B cell (primary cell): ENCODE data around the gene ABCB1. TPM values are rescaled to one million over a fixed set of nuclear protein-coding genes. Genes with fewer than 3 reads are reported as not detected.
"Not testable (repeated sequence)": the region's sequence is repeated elsewhere in the genome, so short reads cannot be mapped to it uniquely, and the experiment has no call there.

ENCODE experiments used
- ATAC-seq: fragments of 200-7000 bp; cut with Tn5 transposase; one replicate; pipeline ENCODE4 v1.10.0; 2021; ENCODE audit warnings: low read depth, mild to moderate bottlenecking, moderate number of reproducible peaks, moderate library complexity
- CTCF ChIA-PET: fragments of 350-600 bp; sonication (Branson Sonifier 250); formaldehyde crosslinking; loops from one replicate; lab custom pipeline; 2021; ENCODE audit warnings: antibody characterized with exemption, inconsistent platforms; lab: Charles Lee
- POLR2A ChIA-PET: fragments of 350-600 bp; sonication (Branson Sonifier 250); formaldehyde crosslinking; loops from one replicate; lab custom pipeline; 2021; ENCODE audit warnings: antibody characterized with exemption; lab: Charles Lee
- DNase-seq: peaks from one replicate; pipeline ENCODE4 v3.0.0; 2013
- H2AFZ ChIP-seq: 2 replicates; pipeline ENCODE4 v1.6.1; 2012; ENCODE audit warnings: mild to moderate bottlenecking, low read depth, low read length; ENCODE audit not compliant: insufficient read depth, poor library complexity, severe bottlenecking
- H3K27ac ChIP-seq, 2 donors: 1 replicate in 1 of 2; 2 replicates in 1 of 2; pipeline ENCODE4 v1.5.1; 2012 to 2013; ENCODE audit warnings: low read length in 2 of 2, mild to moderate bottlenecking in 2 of 2, moderate library complexity in 1 of 2
- H3K27me3 ChIP-seq, 4 experiments: fragments of 200-600 bp in 1 of 4; sonication (generic) in 1 of 4; replicated peaks in 1 of 4; 1 replicate in 2 of 4; 2 replicates in 2 of 4; pipeline versions ENCODE4 v1.6.1 to v1.7.0; 2013 to 2016; ENCODE audit warnings: low read length in 3 of 4, mild to moderate bottlenecking in 2 of 4, mixed read lengths in 1 of 4, moderate library complexity in 1 of 4; ENCODE audit not compliant: insufficient read depth in 4 of 4, control insufficient read depth in 3 of 4; ENCODE audit errors: control extremely low read depth in 1 of 4
- H3K36me3 ChIP-seq, 2 experiments: replicated peaks in 1 of 2; 1 replicate in 1 of 2; 2 replicates in 1 of 2; pipeline versions ENCODE4 v1.6.1 to v1.7.1; 2013; ENCODE audit warnings: low read length in 1 of 2; ENCODE audit not compliant: insufficient read depth in 2 of 2, control insufficient read depth in 1 of 2; ENCODE audit errors: control extremely low read depth in 1 of 2, extremely low read depth in 1 of 2
- H3K4me1 ChIP-seq, 2 donors: fragments of 200-600 bp in 1 of 2; sonication (generic) in 1 of 2; 1 replicate in 1 of 2; 2 replicates in 1 of 2; pipeline versions ENCODE4 v1.5.1 to v1.6.1; 2013 to 2017; ENCODE audit warnings: low read length in 2 of 2; ENCODE audit not compliant: control insufficient read depth in 2 of 2, insufficient read depth in 2 of 2
- H3K4me2 ChIP-seq: replicated peaks from 2 replicates; pipeline ENCODE3; 2012; ENCODE audit warnings: mild to moderate bottlenecking, low read depth, low read length; ENCODE audit not compliant: poor library complexity, severe bottlenecking
- H3K4me3 ChIP-seq, 5 experiments: fragments of 200-600 bp in 1 of 5; sonication (generic) in 1 of 5; 1 replicate in 3 of 5; 2 replicates in 2 of 5; pipeline versions ENCODE4 v1.5.1 to v1.7.0; 2011 to 2016; ENCODE audit warnings: low read length in 4 of 5, mild to moderate bottlenecking in 4 of 5, low read depth in 2 of 5, control low read depth in 1 of 5, moderate library complexity in 1 of 5; ENCODE audit not compliant: insufficient read depth in 1 of 5; ENCODE audit errors: control extremely low read depth in 1 of 5, extremely low read depth in 1 of 5
- H3K79me2 ChIP-seq: fragments of 200-600 bp; sonication (generic); one replicate; pipeline ENCODE4 v1.6.0; 2016; ENCODE audit warnings: low read length; ENCODE audit not compliant: control insufficient read depth, insufficient read depth
- H3K9ac ChIP-seq: fragments of 200-600 bp; sonication (generic); 2 replicates; pipeline ENCODE4 v1.6.1; 2017; ENCODE audit warnings: mild to moderate bottlenecking, low read length, moderate library complexity
- H3K9me3 ChIP-seq, 3 donors: one replicate each; pipeline versions ENCODE4 v1.6.1 to v1.7.1; 2013; ENCODE audit warnings: low read length in 2 of 3; ENCODE audit not compliant: control insufficient read depth in 2 of 3, insufficient read depth in 1 of 3; ENCODE audit errors: control extremely low read depth in 1 of 3
- H4K20me1 ChIP-seq: 2 replicates; pipeline ENCODE4 v1.6.0; 2012; ENCODE audit warnings: mild to moderate bottlenecking, low read length; ENCODE audit not compliant: insufficient read depth, control insufficient read depth, poor library complexity, severe bottlenecking
- H3K27ac Mint-ChIP-seq: one replicate; pipeline ENCODE4 v1.8.0; 2021; ENCODE audit warnings: mixed read lengths
- H3K27me3 Mint-ChIP-seq: one replicate; pipeline ENCODE4 v1.8.0; 2021; ENCODE audit warnings: mixed read lengths
- H3K4me1 Mint-ChIP-seq: one replicate; pipeline ENCODE4 v1.8.0; 2021; ENCODE audit warnings: mixed read lengths
- H3K4me3 Mint-ChIP-seq: one replicate; pipeline ENCODE4 v1.8.0; 2021; ENCODE audit warnings: mixed read lengths
- H3K9me3 Mint-ChIP-seq: one replicate; pipeline ENCODE4 v1.8.0; 2022; ENCODE audit warnings: mixed read lengths; ENCODE audit not compliant: insufficient read depth
- CTCF ChIP-seq: fragments of 200-600 bp; IDR thresholded peaks from one replicate; pipeline ENCODE4 v1.8.0; 2022; ENCODE audit warnings: antibody characterized with exemption, mild to moderate bottlenecking
- EZH2 ChIP-seq: IDR thresholded peaks from 2 replicates; pipeline ENCODE4 v1.6.1; 2012; ENCODE audit warnings: borderline replicate concordance, low read depth, mild to moderate bottlenecking, moderate library complexity, low read length; ENCODE audit not compliant: insufficient read depth, poor library complexity, severe bottlenecking
- WGBS: methylation state at CpG from one replicate; pipeline ENCODE4 v1.1.5; 2013; ENCODE audit warnings: missing lambda C conversion rate; ENCODE audit not compliant: insufficient coverage; 5-methylcytosine and 5-hydroxymethylcytosine counted together
- intact Hi-C: fragments of 100-400 bp; cut with micrococcal nuclease; formaldehyde crosslinking; loops from one replicate; pipeline ENCODE4 v1.10.0; 2022
- polyA plus RNA-seq: library from polyadenylated mRNA; depleted of rRNA; stranded (reverse); fragments of >200 nt; gene quantifications from 2 replicates; pipeline ENCODE4 v1.2.3, GENCODE V29; 2012
- total RNA-seq, 2 donors: library from RNA; stranded (reverse); fragments of 120-200 nt in 1 of 2; gene quantifications; 1 replicate in 1 of 2; 2 replicates in 1 of 2; pipeline versions ENCODE4 v1.2.3 to v1.2.4, GENCODE V29; 2013 to 2022

The ABCB1 gene
- total and polyA plus RNA-seq, 2 donors (not counting 1 experiment from before 2014, with no cell fraction given): 8.5 to 21.7 TPM

- ATAC-seq (no peak), DNase-seq (no peak)
- Mint-ChIP-seq H3K27ac (peak overlapping the region; percentile 54), H3K27me3 (no peaks in the 10 kb centered on the region), H3K4me1 (peaks cover 55% of the 10 kb centered on the region), H3K9me3 (no peaks in the 10 kb centered on the region), H3K4me3 (peak overlapping the region; percentile 2)
- H3K27ac ChIP-seq: peak overlapping the region in 1 of 2 donors; percentile 87
- 81% methylated on average over 2 of the region's 2 CpGs for WGBS
- no peak overlapping the region for H3K4me3 ChIP-seq
- peaks cover 25 to 43% of the 10 kb centered on the region in 2 donors for H3K4me1 ChIP-seq
- H3K79me2 ChIP-seq: peaks cover 19% of the 10 kb centered on the region
- no peak overlapping the region for H2AFZ ChIP-seq
- ChIA-PET CTCF (no interaction called here), POLR2A (no interaction called here)
- H3K9me3 ChIP-seq: no peaks in the 10 kb centered on the region
- peak overlapping the region; percentile 87 for H3K4me2 ChIP-seq
- TF ChIP-seq EZH2 (no peak), CTCF (no peak)
- no peaks in the 10 kb centered on the region for H4K20me1 ChIP-seq
- intact Hi-C loops: loop anchor here (10.0 kb wide), 2 partner anchors 92 to 318 kb away; partner anchors contain the start of gene DMTF1
- H3K9ac ChIP-seq: no peak overlapping the region
- peaks cover 1 to 6% of the 10 kb centered on the region in 2 experiments for H3K36me3 ChIP-seq
- H3K27me3 ChIP-seq: no peaks in the 10 kb centered on the region
Measured at GRCh38 chr7:87473192-87473591, 127.5 kb downstream of the ABCB1 start.

- H3K4me3 ChIP-seq: no peak overlapping the region
- no peak for ATAC-seq
- H3K27me3 Mint-ChIP-seq: no peaks in the 10 kb centered on the region
- peaks cover 1 to 6% of the 10 kb centered on the region in 2 experiments for H3K36me3 ChIP-seq
- peaks cover 10% of the 10 kb centered on the region for H3K79me2 ChIP-seq
- H3K27me3 ChIP-seq: no peaks in the 10 kb centered on the region
- TF ChIP-seq EZH2 (no peak), CTCF (no peak)
- peaks cover 62% of the 10 kb centered on the region for H3K4me1 Mint-ChIP-seq
- peaks cover 20 to 34% of the 10 kb centered on the region in 2 donors for H3K4me1 ChIP-seq
- no peak overlapping the region for H3K27ac Mint-ChIP-seq
- DNase-seq: no peak
- H3K4me3 Mint-ChIP-seq: no peak overlapping the region
- peak overlapping the region in 1 of 2 donors; percentile 46 for H3K27ac ChIP-seq
- CTCF ChIA-PET: no interaction called here
- H3K4me2 ChIP-seq: no peak overlapping the region
- H4K20me1 ChIP-seq: no peaks in the 10 kb centered on the region
- intact Hi-C loops: loop anchor here (10.0 kb wide), 2 partner anchors 93 to 317 kb away; partner anchors contain the start of gene DMTF1
- no peak overlapping the region for H3K9ac ChIP-seq
- no peaks in the 10 kb centered on the region for H3K9me3 ChIP-seq
- H3K9me3 Mint-ChIP-seq: no peaks in the 10 kb centered on the region
- no peak overlapping the region for H2AFZ ChIP-seq
- 100% methylated on average over 1 of the region's 2 CpGs for WGBS
- POLR2A ChIA-PET: no interaction called here
Measured at GRCh38 chr7:87471473-87471872, 129.2 kb downstream of the ABCB1 start.

- Histone ChIP-seq H3K79me2 (peaks cover 27% of the 10 kb centered on the region), H3K4me1 (peaks cover 12 to 16% of the 10 kb centered on the region in 2 donors), H3K36me3 (peaks cover 1 to 16% of the 10 kb centered on the region in 2 experiments)
- POLR2A ChIA-PET, H3K4me3 ChIP-seq, DNase-seq, H3K9me3 Mint-ChIP-seq, H3K4me2 ChIP-seq, intact Hi-C loops, H3K9me3 ChIP-seq, CTCF ChIA-PET, H3K27me3 Mint-ChIP-seq, H2AFZ ChIP-seq, H3K27ac ChIP-seq, H3K9ac ChIP-seq, H4K20me1 ChIP-seq, ATAC-seq, H3K27me3 ChIP-seq: not testable (repeated sequence)
- Mint-ChIP-seq H3K4me3 (peak overlapping the region; percentile 70), H3K27ac (peak overlapping the region; percentile 81), H3K4me1 (peaks cover 51% of the 10 kb centered on the region)
Measured at GRCh38 chr7:87469204-87469603, 131.5 kb downstream of the ABCB1 start.
